ENCODE data around the gene GRAP2.

GRCh38 chr22:39897841-39898240 lies 3.0 kb upstream of the GRAP2 start:
- TF ChIP-seq EZH2 (IDR thresholded peaks at IDR 0.05) = no peak
- TF ChIP-seq CTCF (IDR thresholded peaks at IDR 0.05) = no peak

All from neural progenitor cell (in vitro differentiated cells).